ENCODE results near the gene CDH23. TPM values are rescaled to one million over a fixed set of nuclear protein-coding genes. Genes with fewer than 3 reads are reported as not detected.

The CDH23 gene
- total and polyA plus RNA-seq, 9 of the 15 experiments (the other 6 are each of a cell fraction or from before 2014, with no cell fraction given): 0.18 to 1.2 (median 0.47) TPM

GRCh38 chr10:71816421-71816851 lies 419.7 kb downstream of the CDH23 start (continued):
- TF ChIP-seq ZBTB40 (IDR thresholded peaks at IDR 0.05): no peak
- no peak for TF ChIP-seq ZBTB40 (CRISPR knock-in tag; IDR thresholded peaks at IDR 0.05)
- no peak for TF ChIP-seq HOXB6 (CRISPR knock-in tag; IDR thresholded peaks at IDR 0.05; ENCODE audit: borderline replicate concordance)
- no peak for TF ChIP-seq ZMIZ1 (IDR thresholded peaks at IDR 0.05; ENCODE audit: low read depth in 2 of 2, low read length in 2 of 2)
- no peak for TF ChIP-seq TCF7 (IDR thresholded peaks at IDR 0.05; ENCODE audit: borderline replicate concordance)
- peak; percentile 94 for TF ChIP-seq RBM22 (IDR thresholded peaks at IDR 0.05; ENCODE audit: low read depth, low read length, poor library complexity, severe bottlenecking)
- no peak for TF ChIP-seq SNRNP70 (optimal IDR thresholded peaks at IDR 0.05; ENCODE audit: low read depth, low read length)
- peak; percentile 64 for TF ChIP-seq POLR2G (IDR thresholded peaks at IDR 0.05; ENCODE audit: low read depth, low read length)
- no peak for TF ChIP-seq CEBPZ (IDR thresholded peaks at IDR 0.05; ENCODE audit: borderline replicate concordance, low read depth, low read length)
- TF ChIP-seq MEIS2 (IDR thresholded peaks at IDR 0.05; ENCODE audit: partially characterized antibody): no peak
- no peak for TF ChIP-seq MBD2 (IDR thresholded peaks at IDR 0.05; ENCODE audit: borderline replicate concordance, low read depth)
